GM20431 (cell line): ENCODE data around the gene EAF2.

Experiments
- in situ Hi-C: fragments of 300-500 bp; cut with MseI, MboI; formaldehyde crosslinking; loops from one replicate; pipeline ENCODE4 v1.15.0; 2020; ENCODE audit warnings: low sequenced_read_pairs; ENCODE audit not compliant: unreplicated experiment

EAF2 gene

DNA sequence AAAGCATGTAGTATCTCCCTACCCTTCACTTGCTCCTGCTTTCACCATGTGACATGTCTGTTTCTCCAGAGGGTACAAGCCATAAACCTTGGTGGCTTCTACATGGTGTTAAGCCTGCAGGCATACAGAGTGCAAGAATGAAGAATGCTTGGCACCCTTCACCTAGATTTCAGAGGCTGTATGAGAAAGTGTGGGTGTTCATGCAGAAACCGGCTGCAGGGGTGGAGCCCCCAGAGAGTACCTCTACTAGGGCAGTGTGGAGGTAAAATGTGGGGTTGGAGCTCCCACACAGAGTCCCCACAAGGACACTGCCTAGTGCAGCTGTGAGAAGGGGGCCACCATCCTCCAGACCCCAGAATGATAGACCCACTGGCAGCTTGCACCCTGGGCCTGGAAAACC is 91.4 kb downstream of the EAF2 start:
- in situ Hi-C loops = no loop called here
